GM12801 (cell line): Measurements from ENCODE around the gene PCGF3.

Experiments
- TF ChIP-seq, protein P1 (sequence below): IDR thresholded peaks from one replicate; pipeline ENCODE4 v1.5.1; 2011; ENCODE audit warnings: control low read depth; ENCODE audit not compliant: insufficient read length; ENCODE audit errors: extremely low read depth

PCGF3 gene

GRCh38 chr4:709348-709747 lies 3.7 kb downstream of the PCGF3 start:
- TF ChIP-seq, protein P1, sequence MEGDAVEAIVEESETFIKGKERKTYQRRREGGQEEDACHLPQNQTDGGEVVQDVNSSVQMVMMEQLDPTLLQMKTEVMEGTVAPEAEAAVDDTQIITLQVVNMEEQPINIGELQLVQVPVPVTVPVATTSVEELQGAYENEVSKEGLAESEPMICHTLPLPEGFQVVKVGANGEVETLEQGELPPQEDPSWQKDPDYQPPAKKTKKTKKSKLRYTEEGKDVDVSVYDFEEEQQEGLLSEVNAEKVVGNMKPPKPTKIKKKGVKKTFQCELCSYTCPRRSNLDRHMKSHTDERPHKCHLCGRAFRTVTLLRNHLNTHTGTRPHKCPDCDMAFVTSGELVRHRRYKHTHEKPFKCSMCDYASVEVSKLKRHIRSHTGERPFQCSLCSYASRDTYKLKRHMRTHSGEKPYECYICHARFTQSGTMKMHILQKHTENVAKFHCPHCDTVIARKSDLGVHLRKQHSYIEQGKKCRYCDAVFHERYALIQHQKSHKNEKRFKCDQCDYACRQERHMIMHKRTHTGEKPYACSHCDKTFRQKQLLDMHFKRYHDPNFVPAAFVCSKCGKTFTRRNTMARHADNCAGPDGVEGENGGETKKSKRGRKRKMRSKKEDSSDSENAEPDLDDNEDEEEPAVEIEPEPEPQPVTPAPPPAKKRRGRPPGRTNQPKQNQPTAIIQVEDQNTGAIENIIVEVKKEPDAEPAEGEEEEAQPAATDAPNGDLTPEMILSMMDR = no peak

GRCh38 chr4:710116-710515 lies 4.5 kb downstream of the PCGF3 start:
- TF ChIP-seq, protein P1 = no peak

GRCh38 chr4:710916-711315 lies 5.3 kb downstream of the PCGF3 start:
- TF ChIP-seq, protein P1 = no peak

DNA sequence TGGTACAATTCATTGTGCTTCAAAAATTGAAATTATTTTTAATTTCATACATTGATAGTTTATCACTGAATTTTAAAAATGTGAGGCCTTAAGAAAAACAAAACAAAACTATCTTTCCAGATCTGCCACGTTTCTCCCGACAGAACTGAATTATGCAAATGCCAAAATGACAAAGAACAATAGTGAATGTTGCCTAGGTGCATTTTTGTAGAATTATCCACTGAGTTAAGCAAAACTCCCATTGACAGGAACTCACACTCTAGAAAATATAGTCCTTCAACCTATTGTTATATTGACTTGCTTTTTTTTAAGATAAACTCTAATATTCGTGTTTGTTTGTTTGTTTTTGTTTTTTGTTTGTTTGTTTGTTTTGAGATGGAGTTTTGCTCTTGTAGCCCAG lies 6.5 kb downstream of the PCGF3 start:
- TF ChIP-seq, protein P1 = no peak

DNA sequence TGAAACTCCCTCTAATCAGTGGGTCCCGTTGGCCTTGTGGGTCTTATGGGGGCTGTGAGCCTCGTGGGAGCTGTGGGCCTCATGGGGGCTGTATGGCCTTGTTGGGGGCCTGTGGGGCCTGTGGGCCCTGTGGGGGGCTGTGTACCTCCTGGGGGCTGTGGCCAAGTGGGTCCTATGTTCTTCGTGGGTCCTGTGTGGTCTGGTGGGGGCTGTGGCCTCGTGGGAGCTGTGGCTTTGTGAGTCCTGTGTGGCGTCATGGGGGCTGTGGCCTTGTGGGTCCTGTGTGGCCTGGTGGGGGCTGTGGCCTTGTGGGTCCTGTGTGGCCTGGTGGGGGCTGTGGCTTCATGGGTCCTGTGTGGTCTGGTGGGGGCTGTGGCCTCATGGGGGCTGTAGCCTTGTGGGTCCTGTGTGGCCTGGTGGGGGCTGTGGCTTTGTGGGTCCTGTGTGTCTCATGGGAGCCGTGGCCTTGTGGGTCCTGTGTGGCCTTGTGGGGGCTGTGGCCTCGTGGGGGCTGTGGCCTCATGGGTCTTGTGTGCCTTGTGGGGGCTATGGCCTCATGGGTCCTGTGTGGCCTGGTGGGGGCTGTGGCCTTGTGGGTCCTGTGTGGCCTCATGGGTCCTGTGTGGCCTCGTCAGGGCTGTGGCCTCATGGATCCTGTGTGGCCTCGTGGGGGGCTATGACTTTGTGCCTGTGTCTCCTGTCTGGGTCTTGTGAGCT lies 7.4 kb downstream of the PCGF3 start:
- TF ChIP-seq, protein P1 = no peak

GRCh38 chr4:714087-714486 lies 8.5 kb downstream of the PCGF3 start:
- TF ChIP-seq, protein P1 = no peak

DNA sequence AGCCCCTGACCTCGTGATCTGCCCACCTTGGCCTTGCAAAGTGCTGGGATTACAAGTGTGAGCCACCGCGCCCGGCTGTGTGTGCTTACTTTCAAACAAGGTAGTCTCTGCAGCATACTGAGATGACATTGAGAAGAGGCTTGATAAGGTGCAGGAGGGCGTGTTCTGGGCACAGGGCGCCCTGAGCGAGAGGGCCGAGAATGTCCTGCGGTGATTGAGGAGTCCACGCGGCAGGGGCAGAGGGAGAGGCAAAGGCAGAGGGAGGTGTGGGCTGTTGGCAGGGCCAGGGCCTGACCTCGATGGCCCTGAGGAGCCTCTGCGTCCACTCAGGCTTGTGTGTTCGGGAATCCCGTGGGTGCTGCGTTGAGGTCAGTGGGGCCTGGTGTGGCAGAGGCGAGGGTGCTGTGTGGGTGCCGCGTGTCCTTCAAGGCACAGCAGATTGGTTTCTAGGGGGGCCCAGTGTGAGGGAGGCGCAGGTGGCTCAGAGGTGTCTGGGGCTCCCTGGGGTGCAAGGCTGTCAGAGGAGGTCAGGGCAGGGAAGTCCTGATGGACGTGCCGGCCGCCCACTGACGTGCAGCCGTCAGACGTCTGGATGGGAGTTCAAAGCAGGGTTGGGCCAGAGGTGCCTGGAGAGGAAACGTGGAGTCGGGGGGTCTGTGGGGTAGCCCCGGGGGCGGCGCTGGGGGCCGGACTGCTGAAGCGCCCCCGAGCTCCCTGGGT lies 12.1 kb downstream of the PCGF3 start:
- TF ChIP-seq, protein P1 = no peak
